ENCODE measurements around the gene ASTN1.

The ASTN1 gene

GRCh38 chr1:176820391-176821031 is 344.0 kb downstream of the ASTN1 start:
- DNase-seq: peak; percentile 41

- no peak for DNase-seq
Observed at GRCh38 chr1:176816232-176816631, 348.3 kb downstream of the ASTN1 start.

- no peak for DNase-seq
Observed at GRCh38 chr1:176815621-176816020, 348.9 kb downstream of the ASTN1 start.

GRCh38 chr1:176811511-176812288 is 352.8 kb downstream of the ASTN1 start:
- no peak for DNase-seq

GRCh38 chr1:176809292-176809691 is 355.2 kb downstream of the ASTN1 start:
- no peak for DNase-seq

Measured in left hindlimb (tissue), 1 donor.